Liver (tissue), 9 donors: ENCODE data around the gene CGRRF1. TPM values are rescaled to one million over a fixed set of nuclear protein-coding genes. Genes with fewer than 3 reads are reported as not detected.

Source experiments
- DNase-seq: peaks from one replicate; pipeline ENCODE4 v3.0.0-alpha.2; 2017; ENCODE audit warnings: low spot score
- H3K27ac ChIP-seq, 2 donors: one replicate each; pipeline ENCODE4 v1.7.0; 2013; ENCODE audit warnings: inconsistent platforms in 2 of 2, low read length in 2 of 2, control low read depth in 1 of 2, low read depth in 1 of 2, mild to moderate bottlenecking in 1 of 2
- H3K27me3 ChIP-seq, 4 donors: one replicate each; pipeline versions ENCODE4 v1.6.1 to v1.7.0; 2013; ENCODE audit warnings: low read length in 3 of 4, inconsistent platforms in 1 of 4, mild to moderate bottlenecking in 1 of 4, moderate library complexity in 1 of 4; ENCODE audit not compliant: control insufficient read depth in 4 of 4, insufficient read depth in 4 of 4
- H3K36me3 ChIP-seq, 4 donors: one replicate each; pipeline versions ENCODE4 v1.6.1 to v1.7.0; 2013; ENCODE audit warnings: low read length in 3 of 4, mild to moderate bottlenecking in 3 of 4, low read depth in 1 of 4, moderate library complexity in 1 of 4; ENCODE audit not compliant: control insufficient read depth in 4 of 4, insufficient read depth in 3 of 4
- H3K4me1 ChIP-seq, 4 donors: one replicate each; pipeline versions ENCODE4 v1.6.1 to v1.7.0; 2013; ENCODE audit warnings: low read length in 3 of 4, mild to moderate bottlenecking in 3 of 4, moderate library complexity in 1 of 4; ENCODE audit not compliant: control insufficient read depth in 4 of 4, insufficient read depth in 4 of 4
- H3K4me3 ChIP-seq, 3 donors: one replicate each; pipeline versions ENCODE4 v1.6.1 to v1.7.0; 2013; ENCODE audit warnings: low read length in 3 of 3, control low read depth in 1 of 3, low read depth in 1 of 3, mild to moderate bottlenecking in 1 of 3
- H3K9ac ChIP-seq, 2 donors: one replicate each; pipeline ENCODE4 v1.7.0; 2013; ENCODE audit warnings: low read length in 2 of 2, mild to moderate bottlenecking in 2 of 2, moderate library complexity in 2 of 2, control low read depth in 1 of 2, low read depth in 1 of 2
- H3K9me3 ChIP-seq, 4 donors: one replicate each; pipeline versions ENCODE4 v1.6.1 to v1.7.0; 2013; ENCODE audit warnings: low read length in 3 of 4; ENCODE audit not compliant: control insufficient read depth in 4 of 4
- ATF3 ChIP-seq: IDR thresholded peaks from 2 replicates; pipeline ENCODE4 v1.6.1; 2016; ENCODE audit warnings: antibody characterized with exemption
- CTCF ChIP-seq: fragments of 150-350 bp; IDR thresholded peaks from 2 replicates; pipeline ENCODE4 v1.5.1; 2017; ENCODE audit warnings: improper control_type of control experiment, low read depth, low read length; ENCODE audit not compliant: missing input control
- EGR1 ChIP-seq, 2 donors: IDR thresholded peaks; 2 replicates each; pipeline ENCODE4 v1.6.1; 2016 to 2018; ENCODE audit warnings: antibody characterized with exemption in 2 of 2, low read depth in 2 of 2
- FOXA1 ChIP-seq: IDR thresholded peaks from 2 replicates; pipeline ENCODE4 v1.6.1; 2016; ENCODE audit warnings: antibody characterized with exemption
- FOXA2 ChIP-seq: IDR thresholded peaks from 2 replicates; pipeline ENCODE4 v1.6.1; 2016; ENCODE audit warnings: antibody characterized with exemption
- GABPA ChIP-seq, 2 donors: IDR thresholded peaks in 1 of 2; conservative IDR thresholded peaks in 1 of 2; 2 replicates each; pipeline ENCODE4 v1.6.1; 2016; ENCODE audit warnings: antibody characterized with exemption in 2 of 2, mild to moderate bottlenecking in 1 of 2, moderate library complexity in 1 of 2
- HNF4G ChIP-seq: IDR thresholded peaks from 2 replicates; pipeline ENCODE4 v1.6.1; 2016; ENCODE audit warnings: antibody characterized with exemption
- JUND ChIP-seq, 2 donors: IDR thresholded peaks; 2 replicates each; pipeline ENCODE4 v1.6.1; 2016; ENCODE audit warnings: antibody characterized with exemption in 2 of 2
- NR2F2 ChIP-seq: IDR thresholded peaks from 2 replicates; pipeline ENCODE4 v1.6.1; 2016; ENCODE audit warnings: antibody characterized with exemption
- RAD21 ChIP-seq, 2 donors: IDR thresholded peaks; 2 replicates each; pipeline ENCODE4 v1.6.1; 2016; ENCODE audit warnings: antibody characterized with exemption in 2 of 2, mild to moderate bottlenecking in 2 of 2
- RXRA ChIP-seq, 2 donors: IDR thresholded peaks; 2 replicates each; pipeline ENCODE4 v1.6.1; 2017 to 2018; ENCODE audit warnings: antibody characterized with exemption in 2 of 2, mild to moderate bottlenecking in 1 of 2
- SP1 ChIP-seq: IDR thresholded peaks from 2 replicates; pipeline ENCODE4 v1.6.1; 2018; ENCODE audit warnings: antibody characterized with exemption, mild to moderate bottlenecking
- TAF1 ChIP-seq: conservative IDR thresholded peaks from 2 replicates; pipeline ENCODE4 v1.6.1; 2016; ENCODE audit warnings: antibody characterized with exemption, mild to moderate bottlenecking
- YY1 ChIP-seq: IDR thresholded peaks from 2 replicates; pipeline ENCODE4 v1.6.1; 2016; ENCODE audit warnings: antibody characterized with exemption, mild to moderate bottlenecking
- WGBS: extraction: QIAGEN DNeasy Blood & Tissue Kit; methylation state at CpG from one replicate; pipeline ENCODE4 v1.1.7; 2013; 5-methylcytosine and 5-hydroxymethylcytosine counted together
- polyA plus RNA-seq, 2 donors: library from polyadenylated mRNA; stranded (reverse) in 1 of 2; unstranded in 1 of 2; fragments of 200-250 nt in 1 of 2; fragments of >200 nt in 1 of 2; fragmentation: Nextera tagmentation in 1 of 2; extraction: Ambion mirVana in 1 of 2; gene quantifications; one replicate each; pipeline versions ENCODE4 v1.2.1 to v1.2.3, GENCODE V29; 2013 to 2015
- total RNA-seq, 2 donors: library from RNA; depleted of rRNA; stranded (reverse); fragments of >200 nt; gene quantifications; one replicate each; pipeline ENCODE4 v1.2.3, GENCODE V29; 2014
- TF ChIP-seq, protein P1 (sequence below): IDR thresholded peaks from 2 replicates; pipeline ENCODE4 v1.6.1; 2016; ENCODE audit warnings: antibody characterized with exemption
- TF ChIP-seq, protein P2 (sequence below): IDR thresholded peaks from 2 replicates; pipeline ENCODE4 v1.6.1; 2016; ENCODE audit warnings: antibody characterized with exemption
- donor health status: healthy.
- donor health status: healthy.
- donor health status: healthy.
- donor health status: healthy.
- donor health status: healthy.

The CGRRF1 gene
- total and polyA plus RNA-seq, 4 donors, result 4.6 to 11.2 (median 5.0) TPM

- Histone ChIP-seq H3K4me1 (peaks cover 0 to 2% (median under 1%) of the 10 kb centered on the region in 4 donors), H3K36me3 (peaks cover 0 to 6% (median 4%) of the 10 kb centered on the region in 4 donors), H3K4me3 (no peak overlapping the region), H3K27ac (no peak overlapping the region), H3K9me3 (no peaks in the 10 kb centered on the region), H3K27me3 (no peaks in the 10 kb centered on the region), H3K9ac (no peak overlapping the region)
- no peak for TF ChIP-seq RAD21 (IDR thresholded peaks at IDR 0.05)
- TF ChIP-seq, protein P1, sequence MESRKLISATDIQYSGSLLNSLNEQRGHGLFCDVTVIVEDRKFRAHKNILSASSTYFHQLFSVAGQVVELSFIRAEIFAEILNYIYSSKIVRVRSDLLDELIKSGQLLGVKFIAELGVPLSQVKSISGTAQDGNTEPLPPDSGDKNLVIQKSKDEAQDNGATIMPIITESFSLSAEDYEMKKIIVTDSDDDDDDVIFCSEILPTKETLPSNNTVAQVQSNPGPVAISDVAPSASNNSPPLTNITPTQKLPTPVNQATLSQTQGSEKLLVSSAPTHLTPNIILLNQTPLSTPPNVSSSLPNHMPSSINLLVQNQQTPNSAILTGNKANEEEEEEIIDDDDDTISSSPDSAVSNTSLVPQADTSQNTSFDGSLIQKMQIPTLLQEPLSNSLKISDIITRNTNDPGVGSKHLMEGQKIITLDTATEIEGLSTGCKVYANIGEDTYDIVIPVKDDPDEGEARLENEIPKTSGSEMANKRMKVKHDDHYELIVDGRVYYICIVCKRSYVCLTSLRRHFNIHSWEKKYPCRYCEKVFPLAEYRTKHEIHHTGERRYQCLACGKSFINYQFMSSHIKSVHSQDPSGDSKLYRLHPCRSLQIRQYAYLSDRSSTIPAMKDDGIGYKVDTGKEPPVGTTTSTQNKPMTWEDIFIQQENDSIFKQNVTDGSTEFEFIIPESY, result no peak
- TF ChIP-seq FOXA2, result no peak
- no peak for DNase-seq
- WGBS, result 68% methylated on average over 2 of the region's 2 CpGs
Observed at GRCh38 chr14:54528973-54529372, 19.3 kb downstream of the CGRRF1 start.

DNA sequence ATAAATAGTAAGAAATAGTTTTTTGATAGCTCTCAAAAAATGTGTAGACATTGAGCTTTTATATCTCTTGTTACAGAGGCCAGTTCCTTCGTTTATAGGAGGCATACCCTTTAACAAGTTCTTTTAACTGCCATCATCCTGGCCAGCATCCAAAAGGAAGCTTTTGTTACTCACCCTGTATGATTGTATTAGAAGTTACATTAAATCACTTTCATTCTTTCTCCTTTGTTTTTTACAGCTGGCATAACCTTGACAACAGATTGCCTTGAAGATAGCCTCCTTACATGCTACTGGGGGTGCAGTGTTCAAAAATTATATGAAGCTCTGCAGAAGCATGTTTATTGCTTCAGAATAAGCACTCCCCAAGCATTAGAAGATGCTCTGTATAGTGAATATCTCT lies 20.1 kb downstream of the CGRRF1 start:
- no peak for TF ChIP-seq FOXA2
- no peak for TF ChIP-seq YY1
- no peak for TF ChIP-seq GABPA (IDR thresholded peaks at IDR 0.05 in 1 of 2, conservative IDR thresholded peaks at IDR 0.05 in 1 of 2)
- TF ChIP-seq NR2F2, result no peak
- TF ChIP-seq JUND (IDR thresholded peaks at IDR 0.05), result no peak
- no peak for TF ChIP-seq SP1
- no peak for TF ChIP-seq RAD21 (IDR thresholded peaks at IDR 0.05)
- no peak for TF ChIP-seq FOXA1
- no peak for TF ChIP-seq EGR1 (IDR thresholded peaks at IDR 0.05; ENCODE audit: low read depth in 2 of 2)
- TF ChIP-seq ATF3, result no peak
- no peak for TF ChIP-seq RXRA (IDR thresholded peaks at IDR 0.05)
- TF ChIP-seq, protein P2, sequence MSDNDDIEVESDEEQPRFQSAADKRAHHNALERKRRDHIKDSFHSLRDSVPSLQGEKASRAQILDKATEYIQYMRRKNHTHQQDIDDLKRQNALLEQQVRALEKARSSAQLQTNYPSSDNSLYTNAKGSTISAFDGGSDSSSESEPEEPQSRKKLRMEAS, result no peak
- TF ChIP-seq, protein P1, result no peak
- TF ChIP-seq TAF1, result no peak
- no peak for TF ChIP-seq CTCF
- no peak for TF ChIP-seq HNF4G
- peaks cover 1 to 6% (median 3%) of the 10 kb centered on the region in 4 donors for H3K36me3 ChIP-seq
- H3K4me3 ChIP-seq, result no peak overlapping the region
- no peaks in the 10 kb centered on the region for H3K4me1 ChIP-seq
- no peak for DNase-seq
- H3K27me3 ChIP-seq, result no peaks in the 10 kb centered on the region
- H3K27ac ChIP-seq, result no peak overlapping the region
- no peak overlapping the region for H3K9ac ChIP-seq
- 65% methylated on average over 1 of the region's 1 CpG for WGBS
- H3K9me3 ChIP-seq, result no peaks in the 10 kb centered on the region
